ENCODE measurements around the gene EGFL6. TPM values are rescaled to one million over a fixed set of nuclear protein-coding genes. Genes with fewer than 3 reads are reported as not detected.

Gene EGFL6
- total and polyA plus RNA-seq, 10 of the 15 experiments (the other 5 are each of a cell fraction or from before 2014, with no cell fraction given): 0.03 TPM; not detected in 9

GRCh38 chrX:13645464-13646153 is 76.2 kb downstream of the EGFL6 start:
- POLR2A ChIA-PET: no interaction called here
- Histone ChIP-seq H3K9me3 (replicated peaks; ENCODE audit: control insufficient read depth, insufficient read depth, low read length) (no peaks in the 10 kb centered on the region; the same call in 2 of the 3 replicates), H3K4me1 (ENCODE audit: control insufficient read depth, insufficient read depth, low read length) (no peaks in the 10 kb centered on the region), H3K27me3 (replicated peaks in 1 of 2; ENCODE audit: control insufficient read depth in 2 of 2, insufficient read depth in 2 of 2, low read length in 1 of 2) (no peaks in the 10 kb centered on the region; a peak in 1 of 4 replicates), H3K79me2 (ENCODE audit: control insufficient read depth, insufficient read depth, low read length) (no peaks in the 10 kb centered on the region), H3K9ac (ENCODE audit: control insufficient read depth, insufficient read depth, low read length) (no peak overlapping the region), H3K36me3 (ENCODE audit: control insufficient read depth in 2 of 2, insufficient read depth in 2 of 2, low read length in 1 of 2) (no peaks in the 10 kb centered on the region), H3K4me3 (no peak overlapping the region), H3K4me2 (ENCODE audit: control insufficient read depth, insufficient read depth) (no peak overlapping the region), H2AFZ (ENCODE audit: control insufficient read depth, low read depth, low read length) (no peak overlapping the region), H4K20me1 (ENCODE audit: control insufficient read depth, insufficient read depth) (no peaks in the 10 kb centered on the region), H3K27ac (ENCODE audit: control insufficient read depth, insufficient read depth) (no peak overlapping the region)
- no TSS peak for BruUV-seq (replicated peaks)
- in situ Hi-C loops (cut with MboI) (loop anchor here (10.0 kb wide), 1 partner anchor 541 kb away; no protein-coding TSS in a partner anchor), intact Hi-C loops (cut with micrococcal nuclease; ENCODE audit: unreplicated experiment) (loop anchor here (1.0 to 5.0 kb wide), 4 partner anchors 123 to 833 kb away; no protein-coding TSS in a partner anchor)
- WGBS (ENCODE audit: insufficient coverage, insufficient replicate concordance, low lambda C conversion rate, missing lambda C conversion rate): 36% methylated on average over 9 of the region's 9 CpGs
- FAIRE-seq (no peak), DNase-seq (ENCODE audit: low read depth, low spot score) (no peak), ATAC-seq (no peak)
- RAD21 ChIA-PET (ENCODE audit: unreplicated experiment): interaction anchor here (0.7 to 5.0 kb wide), 13 partner anchors 20 to 831 kb away, joined by 3 to 48 read pairs (median 5); no protein-coding TSS in a partner anchor
- CTCF ChIA-PET: interaction anchor here (0.6 to 5.0 kb wide), 34 partner anchors 10 to 831 kb away, joined by 3 to 143 read pairs (median 4); no protein-coding TSS in a partner anchor
- SMC1A ChIA-PET (ENCODE audit: uncharacterized antibody, unreplicated experiment): interaction anchor here (0.7 to 5.0 kb wide), 17 partner anchors 11 to 699 kb away, joined by 3 to 86 read pairs (median 4); no protein-coding TSS in a partner anchor
- TF ChIP-seq PRDM15 (CRISPR knock-in tag; IDR thresholded peaks at IDR 0.05) (no peak), ZNF274 (IDR thresholded peaks at IDR 0.05; ENCODE audit: insufficient read depth, insufficient read length) (no peak), NRF1 (conservative IDR thresholded peaks at IDR 0.05; ENCODE audit: low read depth, low read length) (no peak), SREBF1 (IDR thresholded peaks at IDR 0.05; ENCODE audit: low read length) (no peak), ZNF207 (IDR thresholded peaks at IDR 0.05; ENCODE audit: borderline replicate concordance) (no peak), ZNF622 (IDR thresholded peaks at IDR 0.05) (no peak), CBX5 (IDR thresholded peaks at IDR 0.05; ENCODE audit: low read depth) (no peak), CHD2 (IDR thresholded peaks at IDR 0.05; ENCODE audit: borderline replicate concordance, low read depth, low read length) (no peak), DPF2 (IDR thresholded peaks at IDR 0.05) (no peak)
- TF ChIP-seq, protein P1, sequence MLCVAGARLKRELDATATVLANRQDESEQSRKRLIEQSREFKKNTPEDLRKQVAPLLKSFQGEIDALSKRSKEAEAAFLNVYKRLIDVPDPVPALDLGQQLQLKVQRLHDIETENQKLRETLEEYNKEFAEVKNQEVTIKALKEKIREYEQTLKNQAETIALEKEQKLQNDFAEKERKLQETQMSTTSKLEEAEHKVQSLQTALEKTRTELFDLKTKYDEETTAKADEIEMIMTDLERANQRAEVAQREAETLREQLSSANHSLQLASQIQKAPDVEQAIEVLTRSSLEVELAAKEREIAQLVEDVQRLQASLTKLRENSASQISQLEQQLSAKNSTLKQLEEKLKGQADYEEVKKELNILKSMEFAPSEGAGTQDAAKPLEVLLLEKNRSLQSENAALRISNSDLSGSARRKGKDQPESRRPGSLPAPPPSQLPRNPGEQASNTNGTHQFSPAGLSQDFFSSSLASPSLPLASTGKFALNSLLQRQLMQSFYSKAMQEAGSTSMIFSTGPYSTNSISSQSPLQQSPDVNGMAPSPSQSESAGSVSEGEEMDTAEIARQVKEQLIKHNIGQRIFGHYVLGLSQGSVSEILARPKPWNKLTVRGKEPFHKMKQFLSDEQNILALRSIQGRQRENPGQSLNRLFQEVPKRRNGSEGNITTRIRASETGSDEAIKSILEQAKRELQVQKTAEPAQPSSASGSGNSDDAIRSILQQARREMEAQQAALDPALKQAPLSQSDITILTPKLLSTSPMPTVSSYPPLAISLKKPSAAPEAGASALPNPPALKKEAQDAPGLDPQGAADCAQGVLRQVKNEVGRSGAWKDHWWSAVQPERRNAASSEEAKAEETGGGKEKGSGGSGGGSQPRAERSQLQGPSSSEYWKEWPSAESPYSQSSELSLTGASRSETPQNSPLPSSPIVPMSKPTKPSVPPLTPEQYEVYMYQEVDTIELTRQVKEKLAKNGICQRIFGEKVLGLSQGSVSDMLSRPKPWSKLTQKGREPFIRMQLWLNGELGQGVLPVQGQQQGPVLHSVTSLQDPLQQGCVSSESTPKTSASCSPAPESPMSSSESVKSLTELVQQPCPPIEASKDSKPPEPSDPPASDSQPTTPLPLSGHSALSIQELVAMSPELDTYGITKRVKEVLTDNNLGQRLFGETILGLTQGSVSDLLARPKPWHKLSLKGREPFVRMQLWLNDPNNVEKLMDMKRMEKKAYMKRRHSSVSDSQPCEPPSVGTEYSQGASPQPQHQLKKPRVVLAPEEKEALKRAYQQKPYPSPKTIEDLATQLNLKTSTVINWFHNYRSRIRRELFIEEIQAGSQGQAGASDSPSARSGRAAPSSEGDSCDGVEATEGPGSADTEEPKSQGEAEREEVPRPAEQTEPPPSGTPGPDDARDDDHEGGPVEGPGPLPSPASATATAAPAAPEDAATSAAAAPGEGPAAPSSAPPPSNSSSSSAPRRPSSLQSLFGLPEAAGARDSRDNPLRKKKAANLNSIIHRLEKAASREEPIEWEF (IDR thresholded peaks at IDR 0.05; ENCODE audit: insufficient replicate concordance, low read depth, low read length): no peak
- TF ChIP-seq, protein P2, sequence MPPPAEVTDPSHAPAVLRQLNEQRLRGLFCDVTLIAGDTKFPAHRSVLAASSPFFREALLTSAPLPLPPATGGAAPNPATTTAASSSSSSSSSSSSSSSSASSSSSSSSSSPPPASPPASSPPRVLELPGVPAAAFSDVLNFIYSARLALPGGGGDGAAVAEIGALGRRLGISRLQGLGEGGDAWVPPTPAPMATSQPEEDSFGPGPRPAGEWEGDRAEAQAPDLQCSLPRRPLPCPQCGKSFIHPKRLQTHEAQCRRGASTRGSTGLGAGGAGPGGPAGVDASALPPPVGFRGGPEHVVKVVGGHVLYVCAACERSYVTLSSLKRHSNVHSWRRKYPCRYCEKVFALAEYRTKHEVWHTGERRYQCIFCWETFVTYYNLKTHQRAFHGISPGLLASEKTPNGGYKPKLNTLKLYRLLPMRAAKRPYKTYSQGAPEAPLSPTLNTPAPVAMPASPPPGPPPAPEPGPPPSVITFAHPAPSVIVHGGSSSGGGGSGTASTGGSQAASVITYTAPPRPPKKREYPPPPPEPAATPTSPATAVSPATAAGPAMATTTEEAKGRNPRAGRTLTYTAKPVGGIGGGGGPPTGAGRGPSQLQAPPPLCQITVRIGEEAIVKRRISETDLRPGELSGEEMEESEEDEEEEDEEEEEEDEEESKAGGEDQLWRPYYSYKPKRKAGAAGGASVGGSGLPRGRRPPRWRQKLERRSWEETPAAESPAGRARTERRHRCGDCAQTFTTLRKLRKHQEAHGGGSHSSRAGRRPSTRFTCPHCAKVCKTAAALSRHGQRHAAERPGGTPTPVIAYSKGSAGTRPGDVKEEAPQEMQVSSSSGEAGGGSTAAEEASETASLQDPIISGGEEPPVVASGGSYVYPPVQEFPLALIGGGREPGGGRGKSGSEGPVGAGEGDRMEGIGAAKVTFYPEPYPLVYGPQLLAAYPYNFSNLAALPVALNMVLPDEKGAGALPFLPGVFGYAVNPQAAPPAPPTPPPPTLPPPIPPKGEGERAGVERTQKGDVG (CRISPR knock-in tag; IDR thresholded peaks at IDR 0.05): no peak
